Measurements from ENCODE around the gene TMEM259. TPM values are rescaled to one million over a fixed set of nuclear protein-coding genes. Genes with fewer than 3 reads are reported as not detected.

TMEM259 gene
- total and polyA plus RNA-seq, 2 of the 8 experiments (the other 6 are each of a cell fraction or from before 2014, with no cell fraction given), result 140 to 243 TPM

- H2BK12ac ChIP-seq (ENCODE audit: low read depth, low read length), result no peak overlapping the region
- no peak overlapping the region for H3K4ac ChIP-seq (replicated peaks; ENCODE audit: insufficient read length, low read depth, low read length)
- POLR2A ChIA-PET (ENCODE audit: partially characterized antibody), result interaction anchor here (0.7 to 1.7 kb wide), 6 partner anchors 20 to 182 kb away, joined by 3 to 5 read pairs (median 4); partner anchors contain the start of genes ARHGAP45, RNU6-2 and TMEM259
- peak overlapping the region; percentile 66; the same call in 1 of the 2 replicates for H4K8ac ChIP-seq (ENCODE audit: extremely low read depth, insufficient read depth, low read length)
- FAIRE-seq (no peak), DNase-seq (ENCODE audit: low read depth in 1 of 2, low spot score in 2 of 2) (no peak)
- peaks cover 0 to 4% (median under 1%) of the 10 kb centered on the region in 4 experiments; a peak in 4 of 7 replicates for H3K4me1 ChIP-seq (replicated peaks in 1 of 4; ENCODE audit: control insufficient read depth in 3 of 4, insufficient read depth in 4 of 4, low read length in 3 of 4)
- H2BK120ac ChIP-seq (replicated peaks; ENCODE audit: low read depth, low read length), result no peak overlapping the region
- no peak overlapping the region for H4K5ac ChIP-seq (ENCODE audit: insufficient read length, low read depth, low read length)
- H3K9ac ChIP-seq (replicated peaks in 1 of 4; ENCODE audit: extremely low read depth in 1 of 4, low read depth in 3 of 4, low read length in 3 of 4), result no peak overlapping the region
- H3K18ac ChIP-seq (ENCODE audit: extremely low read depth, low read length), result no peak overlapping the region
- no peak overlapping the region for H2BK15ac ChIP-seq (ENCODE audit: low read length)
- TF ChIP-seq, protein P1, sequence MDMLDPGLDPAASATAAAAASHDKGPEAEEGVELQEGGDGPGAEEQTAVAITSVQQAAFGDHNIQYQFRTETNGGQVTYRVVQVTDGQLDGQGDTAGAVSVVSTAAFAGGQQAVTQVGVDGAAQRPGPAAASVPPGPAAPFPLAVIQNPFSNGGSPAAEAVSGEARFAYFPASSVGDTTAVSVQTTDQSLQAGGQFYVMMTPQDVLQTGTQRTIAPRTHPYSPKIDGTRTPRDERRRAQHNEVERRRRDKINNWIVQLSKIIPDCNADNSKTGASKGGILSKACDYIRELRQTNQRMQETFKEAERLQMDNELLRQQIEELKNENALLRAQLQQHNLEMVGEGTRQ (IDR thresholded peaks at IDR 0.05; ENCODE audit: low read length), result no peak
- TF ChIP-seq SUZ12 (IDR thresholded peaks at IDR 0.05; ENCODE audit: low read length), result no peak
- no peak for TF ChIP-seq SP1 (IDR thresholded peaks at IDR 0.05; ENCODE audit: low read depth, low read length)
- no peak for TF ChIP-seq TEAD4 (IDR thresholded peaks at IDR 0.05; ENCODE audit: low read depth, low read length)
- no peak for TF ChIP-seq RBBP5 (IDR thresholded peaks at IDR 0.05; ENCODE audit: borderline replicate concordance, low read depth, low read length)
- TF ChIP-seq BACH1 (IDR thresholded peaks at IDR 0.05; ENCODE audit: low read length), result no peak
- peaks cover 5% of the 10 kb centered on the region for H3K79me1 ChIP-seq (ENCODE audit: low read depth, low read length)
- no peak overlapping the region for H2BK5ac ChIP-seq (ENCODE audit: low read depth, low read length)
- H3K36me3 ChIP-seq (ENCODE audit: control insufficient read depth in 2 of 4, insufficient read depth in 4 of 4, low read length in 3 of 4), result peaks cover 7 to 33% (median 22%) of the 10 kb centered on the region in 4 experiments; a peak in 6 of 8 replicates
- H3K14ac ChIP-seq (ENCODE audit: insufficient read length), result no peak overlapping the region
- peaks cover 4% of the 10 kb centered on the region; the same call in 1 of the 2 replicates for H3K23me2 ChIP-seq (ENCODE audit: low read depth, low read length)
- H4K20me1 ChIP-seq (replicated peaks in 1 of 2; ENCODE audit: control insufficient read depth in 1 of 2, insufficient read depth in 2 of 2, low read length in 2 of 2), result peaks cover 6 to 16% of the 10 kb centered on the region in 2 experiments
- H2AK5ac ChIP-seq (ENCODE audit: low read depth, low read length), result no peak overlapping the region
- H3K4me2 ChIP-seq (ENCODE audit: insufficient read depth in 1 of 2, low read depth in 2 of 2, low read length in 2 of 2), result no peak overlapping the region
- no peak overlapping the region for H3K56ac ChIP-seq (replicated peaks; ENCODE audit: insufficient read length, low read depth, low read length)
- no peak overlapping the region for H4K91ac ChIP-seq (replicated peaks; ENCODE audit: insufficient read length, low read length)
- CTCF ChIA-PET (ENCODE audit: partially characterized antibody), result interaction anchor here (0.9 to 1.6 kb wide), 6 partner anchors 12 to 252 kb away, joined by 3 to 7 read pairs (median 4); no protein-coding TSS in a partner anchor
- no peak overlapping the region for H3K27ac ChIP-seq (ENCODE audit: low read depth, low read length)
- H3K9me3 ChIP-seq (ENCODE audit: insufficient read depth in 2 of 2, low read depth in 1 of 2, low read length in 1 of 2), result no peaks in the 10 kb centered on the region
- peaks cover 0 to 17% of the 10 kb centered on the region in 2 experiments; a peak in 2 of 4 replicates for H3K79me2 ChIP-seq (ENCODE audit: control insufficient read depth in 1 of 2, insufficient read depth in 2 of 2, low read length in 2 of 2)
- H2AFZ ChIP-seq (ENCODE audit: low read length), result no peak overlapping the region
- no peaks in the 10 kb centered on the region for H3K27me3 ChIP-seq (replicated peaks in 1 of 4; ENCODE audit: control insufficient read depth in 3 of 4, extremely low read depth in 1 of 4, insufficient read depth in 3 of 4, low read length in 3 of 4)
- H3K23ac ChIP-seq (ENCODE audit: insufficient read length), result no peak overlapping the region
- H2BK20ac ChIP-seq (ENCODE audit: low read length), result no peak overlapping the region
- WGBS, 2 experiments (ENCODE audit: extremely low coverage in 1 of 2, insufficient coverage in 1 of 2, insufficient read length in 1 of 2, insufficient replicate concordance in 2 of 2, low coverage in 1 of 2, low lambda C conversion rate in 2 of 2, missing lambda C conversion rate in 1 of 2), result 88% methylated on average over 13 of the region's 15 CpGs; no CpG with 5 or more reads in 1 of the 2 experiments
- no peak overlapping the region for H3K4me3 ChIP-seq (ENCODE audit: extremely low read depth in 1 of 4, insufficient read depth in 2 of 4, low read depth in 3 of 4, low read length in 4 of 4)
Measured at GRCh38 chr19:988510-988909, 32.4 kb downstream of the TMEM259 start.

Data from H1 (cell line).